ENCODE results near the gene BCR.
"Not testable (repeated sequence)": the region's sequence is repeated elsewhere in the genome, so short reads cannot be mapped to it uniquely, and the experiment has no call there.

The BCR gene

GRCh38 chr22:23180301-23180892, at the start of gene BCR:
TSS of gene BCR (plus strand) at chr22:23180509. CDS start at chr22:23180961, 452 bp downstream.
- peak; percentile 1 for DNase-seq

- DNase-seq = no peak
Measured at GRCh38 chr22:23130697-23131096, 49.6 kb upstream of the BCR start.

GRCh38 chr22:23131931-23132330, 48.4 kb upstream of the BCR start:
- DNase-seq = no peak

- no peak for DNase-seq
Measured at GRCh38 chr22:23132376-23133091, 47.8 kb upstream of the BCR start.

- DNase-seq = no peak
Measured at GRCh38 chr22:23133922-23134321, 46.4 kb upstream of the BCR start.

- DNase-seq = not testable (repeated sequence)
Measured at GRCh38 chr22:23136991-23137390, 43.3 kb upstream of the BCR start.

- no peak for DNase-seq
Measured at GRCh38 chr22:23137468-23137867, 42.8 kb upstream of the BCR start.

- no peak for DNase-seq
Measured at GRCh38 chr22:23137905-23138561, 42.3 kb upstream of the BCR start.

GRCh38 chr22:23138584-23139435, 41.5 kb upstream of the BCR start:
- DNase-seq = no peak

GRCh38 chr22:23140385-23140784, 39.9 kb upstream of the BCR start:
- no peak for DNase-seq

- DNase-seq = no peak
Measured at GRCh38 chr22:23142546-23143105, 37.7 kb upstream of the BCR start.

GRCh38 chr22:23143119-23143518, 37.2 kb upstream of the BCR start:
- no peak for DNase-seq

- DNase-seq = no peak
Measured at GRCh38 chr22:23144432-23144831, 35.9 kb upstream of the BCR start.

GRCh38 chr22:23144932-23145877, 35.1 kb upstream of the BCR start, which contains the start of gene RAB36:
TSS of gene RAB36 (plus strand) at chr22:23145477. CDS start at chr22:23146617, 1,140 bp downstream.
- DNase-seq = peak; percentile 99

GRCh38 chr22:23145878-23146470, 34.3 kb upstream of the BCR start:
- no peak for DNase-seq

- no peak for DNase-seq
Measured at GRCh38 chr22:23146478-23147205, 33.7 kb upstream of the BCR start.

- DNase-seq = no peak
Measured at GRCh38 chr22:23147617-23148387, 32.5 kb upstream of the BCR start.

- DNase-seq = no peak
Measured at GRCh38 chr22:23149743-23150238, 30.5 kb upstream of the BCR start.

GRCh38 chr22:23150762-23151161, 29.5 kb upstream of the BCR start:
- no peak for DNase-seq

Measured in kidney glomerular epithelial cell (primary cell).